Keratinocyte (primary cell): ENCODE measurements around the gene NMT2. TPM values are rescaled to one million over a fixed set of nuclear protein-coding genes. Genes with fewer than 3 reads are reported as not detected.

Experiments used
- DNase-seq: peaks from one replicate; pipeline ENCODE4 v3.0.0-alpha.2; 2011; ENCODE audit warnings: low read depth, missing footprints, low spot score
- FAIRE-seq: peaks from 2 replicates; lab custom pipeline; 2011; peaks lifted over from hg19 to GRCh38; lab: Jason Lieb, UNC
- H2AFZ ChIP-seq: 2 replicates; pipeline ENCODE4 v1.6.0; 2012; ENCODE audit warnings: low read length, control low read depth, inconsistent platforms; ENCODE audit not compliant: control insufficient read depth
- H3K27ac ChIP-seq: 2 replicates; pipeline ENCODE4 v1.5.1; 2011; ENCODE audit warnings: low read length; ENCODE audit not compliant: control insufficient read depth, insufficient read depth
- H3K27me3 ChIP-seq: 3 replicates; pipeline ENCODE4 v1.6.0; 2011; ENCODE audit warnings: low read length; ENCODE audit not compliant: control insufficient read depth, insufficient read depth; ENCODE audit errors: extremely low read depth
- H3K36me3 ChIP-seq, 2 experiments: 2 replicates in 1 of 2; 3 replicates in 1 of 2; pipeline ENCODE4 v1.5.1; 2011; ENCODE audit warnings: low read length in 2 of 2, mild to moderate bottlenecking in 1 of 2; ENCODE audit not compliant: control insufficient read depth in 2 of 2, insufficient read depth in 2 of 2; ENCODE audit errors: extremely low read depth in 1 of 2
- H3K4me1 ChIP-seq: 3 replicates; pipeline ENCODE4 v1.5.1; 2011; ENCODE audit warnings: low read length; ENCODE audit not compliant: control insufficient read depth, insufficient read depth; ENCODE audit errors: extremely low read depth
- H3K4me2 ChIP-seq: 3 replicates; pipeline ENCODE4 v1.6.0; 2011; ENCODE audit warnings: low read depth, low read length; ENCODE audit not compliant: control insufficient read depth, insufficient read depth; ENCODE audit errors: extremely low read depth
- H3K4me3 ChIP-seq, 3 experiments: fragments of 200-600 bp in 1 of 3; sonication (generic) in 1 of 3; 2 replicates in 2 of 3; 3 replicates in 1 of 3; pipeline ENCODE4 v1.5.1; 2011 to 2016; ENCODE audit warnings: low read length in 3 of 3, mild to moderate bottlenecking in 3 of 3, control low read depth in 2 of 3, inconsistent platforms in 1 of 3, low read depth in 1 of 3, mixed read lengths in 1 of 3, mixed run types in 1 of 3, moderate library complexity in 1 of 3; ENCODE audit not compliant: control insufficient read depth in 2 of 3, insufficient read depth in 2 of 3; ENCODE audit errors: extremely low read depth in 1 of 3
- H3K79me2 ChIP-seq: 2 replicates; pipeline ENCODE4 v1.6.0; 2012; ENCODE audit warnings: low read length; ENCODE audit not compliant: control insufficient read depth, insufficient read depth
- H3K9ac ChIP-seq: 3 replicates; pipeline ENCODE4 v1.6.0; 2011; ENCODE audit warnings: low read length; ENCODE audit not compliant: control insufficient read depth, insufficient read depth; ENCODE audit errors: extremely low read depth
- H3K9me1 ChIP-seq: 3 replicates; pipeline ENCODE4 v1.6.0; 2011; ENCODE audit warnings: low read length; ENCODE audit not compliant: control insufficient read depth, insufficient read depth; ENCODE audit errors: extremely low read depth
- H3K9me3 ChIP-seq: 2 replicates; pipeline ENCODE4 v1.5.1; 2012; ENCODE audit warnings: low read depth, low read length; ENCODE audit not compliant: control insufficient read depth
- H4K20me1 ChIP-seq: 3 replicates; pipeline ENCODE4 v1.6.0; 2011; ENCODE audit warnings: low read length; ENCODE audit not compliant: control insufficient read depth, insufficient read depth; ENCODE audit errors: extremely low read depth
- EZH2 ChIP-seq: IDR thresholded peaks from one replicate; pipeline ENCODE4 v1.6.1; 2012; ENCODE audit warnings: inconsistent platforms, mild to moderate bottlenecking, low read length, moderate library complexity
- dilution Hi-C: fragments of 300-500 bp; cut with MboI; formaldehyde crosslinking; loops from one replicate; pipeline ENCODE4 v1.7.0; 2020; ENCODE audit warnings: low sequenced_read_pairs; ENCODE audit not compliant: extremely low pct_ligation_motif_present
- polyA plus RNA-seq, 5 experiments: library from polyadenylated mRNA; depleted of rRNA in 3 of 5; stranded (reverse) in 3 of 5; stranded (forward) in 1 of 5; unstranded in 1 of 5; fragments of >200 nt; gene quantifications; 1 replicate in 1 of 5; 2 replicates in 3 of 5; 3 replicates in 1 of 5; pipeline versions ENCODE4 v1.2.1 to v1.2.3, GENCODE V29; 2011 to 2012; ENCODE audit warnings: missing spikeins in 2 of 5, low read depth in 1 of 5, low replicate concordance in 1 of 5
- TF ChIP-seq, protein P1 (sequence below), 3 experiments: IDR thresholded peaks in 1 of 3; conservative IDR thresholded peaks in 1 of 3; optimal IDR thresholded peaks in 1 of 3; 2 replicates in 2 of 3; 3 replicates in 1 of 3; pipeline versions ENCODE3 to v1.5.1; 2011; ENCODE audit warnings: low read length in 3 of 3, mild to moderate bottlenecking in 3 of 3, moderate library complexity in 2 of 3, control low read depth in 1 of 3, inconsistent platforms in 1 of 3; ENCODE audit not compliant: insufficient read depth in 2 of 3; ENCODE audit errors: extremely low read depth in 1 of 3

Gene NMT2
- polyA plus RNA-seq, 1 donor (not counting 4 experiments of a cell fraction or from before 2014, with no cell fraction given): 9.9 TPM

DNA sequence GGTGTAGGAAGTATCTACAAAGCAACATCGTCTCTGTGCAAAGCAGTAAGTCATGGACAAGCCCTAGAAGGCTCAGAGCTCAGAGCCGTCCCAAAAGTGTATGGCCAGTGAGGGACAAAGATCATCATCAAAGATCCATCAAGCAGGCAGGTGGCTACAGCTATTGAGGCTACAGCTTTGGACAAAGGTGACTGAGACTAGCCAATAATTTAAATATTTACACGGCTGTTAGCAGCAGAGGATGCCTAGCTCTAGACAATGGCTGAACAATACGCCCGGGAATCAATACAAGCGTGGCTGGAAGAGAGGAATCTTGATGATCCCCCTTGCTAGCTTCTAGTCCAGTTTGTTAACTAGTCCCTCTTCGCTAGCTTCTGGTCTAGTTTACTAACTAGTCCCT lies 17.9 kb downstream of the NMT2 start:
- peaks cover 52% of the 10 kb centered on the region for H3K79me2 ChIP-seq
- H3K9me1 ChIP-seq: no peaks in the 10 kb centered on the region
- H2AFZ ChIP-seq: no peak overlapping the region
- dilution Hi-C loops: no loop called here
- H3K4me3 ChIP-seq: no peak overlapping the region
- H3K27ac ChIP-seq: no peak overlapping the region
- DNase-seq: no peak
- no peaks in the 10 kb centered on the region for H3K9me3 ChIP-seq
- TF ChIP-seq EZH2: no peak
- TF ChIP-seq, protein P1, sequence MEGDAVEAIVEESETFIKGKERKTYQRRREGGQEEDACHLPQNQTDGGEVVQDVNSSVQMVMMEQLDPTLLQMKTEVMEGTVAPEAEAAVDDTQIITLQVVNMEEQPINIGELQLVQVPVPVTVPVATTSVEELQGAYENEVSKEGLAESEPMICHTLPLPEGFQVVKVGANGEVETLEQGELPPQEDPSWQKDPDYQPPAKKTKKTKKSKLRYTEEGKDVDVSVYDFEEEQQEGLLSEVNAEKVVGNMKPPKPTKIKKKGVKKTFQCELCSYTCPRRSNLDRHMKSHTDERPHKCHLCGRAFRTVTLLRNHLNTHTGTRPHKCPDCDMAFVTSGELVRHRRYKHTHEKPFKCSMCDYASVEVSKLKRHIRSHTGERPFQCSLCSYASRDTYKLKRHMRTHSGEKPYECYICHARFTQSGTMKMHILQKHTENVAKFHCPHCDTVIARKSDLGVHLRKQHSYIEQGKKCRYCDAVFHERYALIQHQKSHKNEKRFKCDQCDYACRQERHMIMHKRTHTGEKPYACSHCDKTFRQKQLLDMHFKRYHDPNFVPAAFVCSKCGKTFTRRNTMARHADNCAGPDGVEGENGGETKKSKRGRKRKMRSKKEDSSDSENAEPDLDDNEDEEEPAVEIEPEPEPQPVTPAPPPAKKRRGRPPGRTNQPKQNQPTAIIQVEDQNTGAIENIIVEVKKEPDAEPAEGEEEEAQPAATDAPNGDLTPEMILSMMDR (optimal IDR thresholded peaks at IDR 0.05 in 1 of 3, IDR thresholded peaks at IDR 0.05 in 1 of 3, conservative IDR thresholded peaks at IDR 0.05 in 1 of 3; ENCODE audit: extremely low read depth in 1 of 3, insufficient read depth in 2 of 3, low read length in 3 of 3): no peak
- H3K4me2 ChIP-seq: no peak overlapping the region
- no peaks in the 10 kb centered on the region for H3K36me3 ChIP-seq
- no peak for FAIRE-seq
- H3K9ac ChIP-seq: no peak overlapping the region
- H4K20me1 ChIP-seq: no peaks in the 10 kb centered on the region
- H3K27me3 ChIP-seq: no peaks in the 10 kb centered on the region
- H3K4me1 ChIP-seq: no peaks in the 10 kb centered on the region

DNA sequence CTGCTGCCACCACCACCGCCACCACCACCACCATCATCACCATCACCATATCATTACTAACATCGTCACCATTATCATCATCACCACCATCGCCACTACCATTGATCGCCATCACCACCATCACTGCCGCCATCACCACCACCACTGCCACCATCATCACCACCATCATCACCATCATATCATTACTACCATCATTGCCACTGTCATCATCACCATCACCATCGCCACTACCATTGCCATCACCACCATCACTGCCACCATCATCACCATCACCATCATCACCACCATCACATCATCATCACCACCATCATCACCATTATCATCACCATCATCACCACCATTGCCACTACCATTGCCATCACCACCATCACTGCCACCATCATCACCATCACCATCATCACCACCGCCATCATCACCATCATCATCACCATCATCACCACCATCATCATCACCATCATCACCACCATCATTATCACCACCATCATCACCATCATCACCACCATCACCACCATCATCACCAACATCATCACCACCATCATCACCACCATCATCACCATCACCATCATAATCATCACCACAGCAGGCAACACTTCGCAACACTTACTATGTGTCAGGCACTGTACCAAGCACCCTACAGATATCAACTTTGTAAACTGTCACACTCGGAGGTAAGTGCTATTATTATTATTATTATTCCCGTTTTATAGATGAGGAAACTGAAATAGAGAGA lies 19.3 kb downstream of the NMT2 start:
- H3K9me1 ChIP-seq: no peaks in the 10 kb centered on the region
- no peak overlapping the region for H2AFZ ChIP-seq
- no peak for DNase-seq
- H4K20me1 ChIP-seq: no peaks in the 10 kb centered on the region
- H3K4me2 ChIP-seq: no peak overlapping the region
- no peaks in the 10 kb centered on the region for H3K4me1 ChIP-seq
- no peak for FAIRE-seq
- peaks cover 53% of the 10 kb centered on the region for H3K79me2 ChIP-seq
- H3K36me3 ChIP-seq: no peaks in the 10 kb centered on the region
- H3K9me3 ChIP-seq: no peaks in the 10 kb centered on the region
- dilution Hi-C loops: no loop called here
- no peak overlapping the region for H3K27ac ChIP-seq
- no peak overlapping the region for H3K9ac ChIP-seq
- no peaks in the 10 kb centered on the region for H3K27me3 ChIP-seq
- H3K4me3 ChIP-seq: no peak overlapping the region
- TF ChIP-seq, protein P1 (optimal IDR thresholded peaks at IDR 0.05 in 1 of 3, IDR thresholded peaks at IDR 0.05 in 1 of 3, conservative IDR thresholded peaks at IDR 0.05 in 1 of 3; ENCODE audit: extremely low read depth in 1 of 3, insufficient read depth in 2 of 3, low read length in 3 of 3): no peak
- TF ChIP-seq EZH2: no peak
